HEK293 (cell line): ENCODE data around the gene SIPA1.

Experiments used
- CTCF ChIA-PET: fragments of 350-600 bp; formaldehyde crosslinking; extraction: SDS; loops from one replicate; lab custom pipeline; 2021; ENCODE audit warnings: antibody characterized with exemption; lab: Yijun Ruan, JAX
- POLR2A ChIA-PET: fragments of 300-600 bp; formaldehyde crosslinking; extraction: SDS; loops from one replicate; lab custom pipeline; 2020; ENCODE audit warnings: antibody characterized with exemption, inconsistent platforms; lab: Yijun Ruan, JAX
- H3K27ac ChIP-seq: fragments of 200-500 bp; sonication (Bioruptor generic); 2 replicates; pipeline ENCODE4 v1.5.1; 2014; ENCODE audit warnings: low read depth, low read length, control low read depth, inconsistent platforms; ENCODE audit errors: extremely low read depth
- H3K36me3 ChIP-seq, 2 experiments: fragments of 200-500 bp in 1 of 2; sonication (Bioruptor generic) in 1 of 2; 1 replicate in 1 of 2; 2 replicates in 1 of 2; pipeline ENCODE4 v1.5.1; 2014 to 2017; ENCODE audit warnings: inconsistent platforms in 2 of 2, low read length in 2 of 2; ENCODE audit not compliant: control insufficient read depth in 2 of 2, insufficient read depth in 1 of 2
- H3K4me1 ChIP-seq: fragments of 200-500 bp; sonication (Bioruptor generic); 2 replicates; pipeline ENCODE4 v1.5.1; 2014; ENCODE audit warnings: mild to moderate bottlenecking, low read length, inconsistent platforms; ENCODE audit not compliant: control insufficient read depth, insufficient read depth
- H3K4me3 ChIP-seq: 2 replicates; pipeline ENCODE4 v1.5.1; 2011; ENCODE audit warnings: low read depth, mild to moderate bottlenecking, control low read depth, low read length, moderate library complexity
- H3K9me3 ChIP-seq: fragments of 200-500 bp; sonication (Bioruptor generic); 2 replicates; pipeline ENCODE4 v1.5.1; 2014; ENCODE audit warnings: low read depth, low read length, inconsistent platforms; ENCODE audit not compliant: control insufficient read depth, insufficient read depth
- HIC1 ChIP-seq: fragments of 450-650 bp; formaldehyde crosslinking; IDR thresholded peaks from 2 replicates; pipeline ENCODE4 v1.5.1; 2016; ENCODE audit warnings: missing biosample characterization, missing genetic modification characterization
- PBX3 ChIP-seq: sonication (generic); formaldehyde crosslinking; IDR thresholded peaks from 2 replicates; pipeline ENCODE4 v1.8.1; 2022; ENCODE audit warnings: mild to moderate bottlenecking, moderate library complexity, missing genetic modification reagents
- SCRT2 ChIP-seq: fragments of 450-650 bp; formaldehyde crosslinking; IDR thresholded peaks from 2 replicates; pipeline ENCODE4 v1.5.1; 2016; ENCODE audit warnings: missing biosample characterization, missing genetic modification characterization
- ZBTB11 ChIP-seq: fragments of 450-650 bp; formaldehyde crosslinking; conservative IDR thresholded peaks from 2 replicates; pipeline ENCODE4 v1.5.1; 2016; ENCODE audit warnings: low read depth, missing biosample characterization, missing genetic modification characterization
- ZFP3 ChIP-seq: fragments of 450-650 bp; formaldehyde crosslinking; IDR thresholded peaks from 2 replicates; pipeline ENCODE4 v1.5.1; 2016; ENCODE audit warnings: low read depth, missing biosample characterization, missing genetic modification characterization
- ZFP37 ChIP-seq: fragments of 450-650 bp; formaldehyde crosslinking; IDR thresholded peaks from 2 replicates; pipeline ENCODE4 v1.5.1; 2016; ENCODE audit warnings: missing biosample characterization, missing genetic modification characterization
- ZNF132 ChIP-seq: fragments of 450-650 bp; formaldehyde crosslinking; IDR thresholded peaks from 2 replicates; pipeline ENCODE4 v1.5.1; 2017; ENCODE audit warnings: missing biosample characterization, missing genetic modification characterization, borderline replicate concordance
- ZNF174 ChIP-seq: fragments of 450-650 bp; formaldehyde crosslinking; IDR thresholded peaks from 2 replicates; pipeline ENCODE4 v1.5.0; 2017; ENCODE audit warnings: missing biosample characterization, mild to moderate bottlenecking, missing genetic modification characterization
- ZNF2 ChIP-seq: fragments of 450-650 bp; formaldehyde crosslinking; IDR thresholded peaks from 2 replicates; pipeline ENCODE4 v1.5.1; 2016; ENCODE audit warnings: missing biosample characterization, missing genetic modification characterization
- ZNF24 ChIP-seq: fragments of 450-650 bp; formaldehyde crosslinking; IDR thresholded peaks from 2 replicates; pipeline ENCODE4 v1.5.1; 2016; ENCODE audit warnings: missing biosample characterization, missing genetic modification characterization
- ZNF366 ChIP-seq: fragments of 450-650 bp; formaldehyde crosslinking; conservative IDR thresholded peaks from 2 replicates; pipeline ENCODE4 v1.5.1; 2016; ENCODE audit warnings: missing biosample characterization, missing genetic modification characterization
- ZNF433 ChIP-seq: fragments of 450-650 bp; formaldehyde crosslinking; IDR thresholded peaks from 2 replicates; pipeline ENCODE4 v1.5.1; 2016; ENCODE audit warnings: missing biosample characterization, missing genetic modification characterization, low read depth
- ZNF530 ChIP-seq: fragments of 450-650 bp; formaldehyde crosslinking; IDR thresholded peaks from 2 replicates; pipeline ENCODE4 v1.5.1; 2016; ENCODE audit warnings: low read depth, missing biosample characterization, missing genetic modification characterization
- ZNF561 ChIP-seq: fragments of 450-650 bp; IDR thresholded peaks from 2 replicates; pipeline ENCODE4 v1.5.1; 2018; ENCODE audit warnings: missing biosample characterization, missing genetic modification characterization, borderline replicate concordance
- ZNF580 ChIP-seq: fragments of 450-650 bp; formaldehyde crosslinking; IDR thresholded peaks from 2 replicates; pipeline ENCODE4 v1.5.1; 2016; ENCODE audit warnings: missing biosample characterization, missing genetic modification characterization
- ZNF585B ChIP-seq: fragments of 450-650 bp; formaldehyde crosslinking; IDR thresholded peaks from 2 replicates; pipeline ENCODE4 v1.5.1; 2016; ENCODE audit warnings: missing biosample characterization, missing genetic modification characterization
- ZNF626 ChIP-seq: fragments of 450-650 bp; sonication (Bioruptor Pico); formaldehyde crosslinking; IDR thresholded peaks from 2 replicates; pipeline ENCODE4 v1.5.1; 2018; ENCODE audit warnings: missing biosample characterization, missing genetic modification characterization, inconsistent platforms
- ZNF645 ChIP-seq: fragments of 450-650 bp; formaldehyde crosslinking; IDR thresholded peaks from 2 replicates; pipeline ENCODE4; 2016; ENCODE audit warnings: missing biosample characterization, missing genetic modification characterization
- ZNF654 ChIP-seq: fragments of 450-650 bp; formaldehyde crosslinking; IDR thresholded peaks from 2 replicates; pipeline ENCODE4 v1.5.1; 2016; ENCODE audit warnings: low read depth, missing biosample characterization, missing genetic modification characterization
- ZNF660 ChIP-seq: fragments of 450-650 bp; IDR thresholded peaks from 2 replicates; pipeline ENCODE4 v1.5.1; 2018; ENCODE audit warnings: missing biosample characterization, mild to moderate bottlenecking, missing genetic modification characterization
- ZNF747 ChIP-seq: fragments of 450-650 bp; formaldehyde crosslinking; IDR thresholded peaks from 2 replicates; pipeline ENCODE4 v1.5.1; 2016; ENCODE audit warnings: missing biosample characterization, missing genetic modification characterization

SIPA1 gene

GRCh38 chr11:65607614-65608426 lies 30.1 kb upstream of the SIPA1 start (continued):
- no peak for TF ChIP-seq PBX3
- no peak for TF ChIP-seq ZNF530 (tag by site-specific recombination)
- no peak for TF ChIP-seq ZNF660 (tag by site-specific recombination)
- TF ChIP-seq SCRT2 (tag by site-specific recombination), result no peak
- TF ChIP-seq ZNF366 (tag by site-specific recombination), result no peak
- no peak for TF ChIP-seq HIC1 (tag by site-specific recombination)
- no peak for TF ChIP-seq ZNF626 (tag by site-specific recombination)
- no peak for TF ChIP-seq ZNF2
- no peak for TF ChIP-seq ZNF747 (tag by site-specific recombination)
- TF ChIP-seq ZNF132 (tag by site-specific recombination), result no peak
- TF ChIP-seq ZFP3 (tag by site-specific recombination), result no peak
- no peak for TF ChIP-seq ZBTB11 (tag by site-specific recombination)

GRCh38 chr11:65609229-65609628 lies 28.7 kb upstream of the SIPA1 start:
- Histone ChIP-seq H3K27ac (no peak overlapping the region), H3K4me1 (no peaks in the 10 kb centered on the region), H3K9me3 (no peaks in the 10 kb centered on the region), H3K36me3 (peaks cover 0 to 78% of the 10 kb centered on the region in 2 experiments; a peak in 1 of 3 replicates), H3K4me3 (no peak overlapping the region)
- TF ChIP-seq ZNF585B (tag by site-specific recombination) (no peak), ZNF433 (tag by site-specific recombination) (no peak), ZNF561 (no peak), ZNF645 (no peak), ZNF24 (tag by site-specific recombination) (no peak), ZNF174 (tag by site-specific recombination) (no peak), ZNF654 (no peak), ZFP37 (tag by site-specific recombination) (no peak), ZNF580 (tag by site-specific recombination) (no peak)
- ChIA-PET POLR2A (no interaction called here), CTCF (interaction anchor here (2.7 kb wide), 1 partner anchor 16 kb away, joined by 13 read pairs; no protein-coding TSS in a partner anchor)
